Jurkat, Clone E6-1 (cell line): ENCODE measurements around the gene SYNE2. TPM values are rescaled to one million over a fixed set of nuclear protein-coding genes. Genes with fewer than 3 reads are reported as not detected.
"Not testable (repeated sequence)": the region's sequence is repeated elsewhere in the genome, so short reads cannot be mapped to it uniquely, and the experiment has no call there.

ENCODE experiments used
- DNase-seq: peaks from one replicate; pipeline ENCODE4 v3.0.0-alpha.2; 2011; ENCODE audit warnings: low read depth, low spot score
- H3K4me3 ChIP-seq: 2 replicates; pipeline ENCODE4 v1.5.1; 2011; ENCODE audit warnings: mild to moderate bottlenecking, low read length, control low read depth, moderate library complexity
- polyA plus RNA-seq: library from polyadenylated mRNA; unstranded; fragments of >200 nt; gene quantifications from one replicate; pipeline ENCODE4 v1.2.1, GENCODE V29; 2012; ENCODE audit warnings: missing spikeins; ENCODE audit not compliant: insufficient read length, insufficient read depth

The SYNE2 gene, protein sequence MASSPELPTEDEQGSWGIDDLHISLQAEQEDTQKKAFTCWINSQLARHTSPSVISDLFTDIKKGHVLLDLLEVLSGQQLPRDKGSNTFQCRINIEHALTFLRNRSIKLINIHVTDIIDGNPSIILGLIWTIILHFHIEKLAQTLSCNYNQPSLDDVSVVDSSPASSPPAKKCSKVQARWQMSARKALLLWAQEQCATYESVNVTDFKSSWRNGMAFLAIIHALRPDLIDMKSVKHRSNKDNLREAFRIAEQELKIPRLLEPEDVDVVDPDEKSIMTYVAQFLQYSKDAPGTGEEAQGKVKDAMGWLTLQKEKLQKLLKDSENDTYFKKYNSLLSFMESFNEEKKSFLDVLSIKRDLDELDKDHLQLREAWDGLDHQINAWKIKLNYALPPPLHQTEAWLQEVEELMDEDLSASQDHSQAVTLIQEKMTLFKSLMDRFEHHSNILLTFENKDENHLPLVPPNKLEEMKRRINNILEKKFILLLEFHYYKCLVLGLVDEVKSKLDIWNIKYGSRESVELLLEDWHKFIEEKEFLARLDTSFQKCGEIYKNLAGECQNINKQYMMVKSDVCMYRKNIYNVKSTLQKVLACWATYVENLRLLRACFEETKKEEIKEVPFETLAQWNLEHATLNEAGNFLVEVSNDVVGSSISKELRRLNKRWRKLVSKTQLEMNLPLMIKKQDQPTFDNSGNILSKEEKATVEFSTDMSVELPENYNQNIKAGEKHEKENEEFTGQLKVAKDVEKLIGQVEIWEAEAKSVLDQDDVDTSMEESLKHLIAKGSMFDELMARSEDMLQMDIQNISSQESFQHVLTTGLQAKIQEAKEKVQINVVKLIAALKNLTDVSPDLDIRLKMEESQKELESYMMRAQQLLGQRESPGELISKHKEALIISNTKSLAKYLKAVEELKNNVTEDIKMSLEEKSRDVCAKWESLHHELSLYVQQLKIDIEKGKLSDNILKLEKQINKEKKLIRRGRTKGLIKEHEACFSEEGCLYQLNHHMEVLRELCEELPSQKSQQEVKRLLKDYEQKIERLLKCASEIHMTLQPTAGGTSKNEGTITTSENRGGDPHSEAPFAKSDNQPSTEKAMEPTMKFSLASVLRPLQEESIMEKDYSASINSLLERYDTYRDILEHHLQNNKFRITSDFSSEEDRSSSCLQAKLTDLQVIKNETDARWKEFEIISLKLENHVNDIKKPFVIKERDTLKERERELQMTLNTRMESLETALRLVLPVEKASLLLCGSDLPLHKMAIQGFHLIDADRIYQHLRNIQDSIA (N-terminal part only)
- polyA plus RNA-seq, result 34.9 TPM

GRCh38 chr14:63852817-63853731 is at the start of gene SYNE2:
TSS of gene SYNE2 (plus strand) at chr14:63853004. CDS start at chr14:63909149, 56,145 bp downstream.
- DNase-seq, result peak; percentile 46

GRCh38 chr14:63803221-63803791 is 49.5 kb upstream of the SYNE2 start:
- H3K4me3 ChIP-seq, DNase-seq: not testable (repeated sequence)

More at GRCh38 chr14:63852817-63853731, at the start of gene SYNE2:
- peak within 1 kb of the TSS; percentile 63 for H3K4me3 ChIP-seq

DNA sequence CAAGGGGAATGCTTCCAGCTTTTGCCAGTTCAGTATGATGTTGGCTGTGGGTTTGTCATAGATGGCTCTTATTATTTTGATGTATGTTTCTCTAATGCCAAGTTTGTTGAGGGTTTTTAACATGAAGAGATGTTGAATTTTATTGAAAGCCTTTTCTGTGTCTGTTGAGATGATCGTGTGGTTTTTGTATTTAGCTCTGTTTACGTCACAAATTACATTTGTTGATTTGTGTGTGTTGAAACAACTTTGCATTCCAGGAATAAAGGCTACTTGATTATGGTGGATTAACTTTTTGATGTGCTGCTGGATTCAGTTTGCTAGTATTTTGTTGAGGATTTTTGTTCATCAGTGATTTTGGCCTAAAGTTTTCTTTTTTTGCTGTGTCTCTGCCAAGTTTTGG is 46.7 kb upstream of the SYNE2 start:
- not testable (repeated sequence) for DNase-seq, H3K4me3 ChIP-seq

DNA sequence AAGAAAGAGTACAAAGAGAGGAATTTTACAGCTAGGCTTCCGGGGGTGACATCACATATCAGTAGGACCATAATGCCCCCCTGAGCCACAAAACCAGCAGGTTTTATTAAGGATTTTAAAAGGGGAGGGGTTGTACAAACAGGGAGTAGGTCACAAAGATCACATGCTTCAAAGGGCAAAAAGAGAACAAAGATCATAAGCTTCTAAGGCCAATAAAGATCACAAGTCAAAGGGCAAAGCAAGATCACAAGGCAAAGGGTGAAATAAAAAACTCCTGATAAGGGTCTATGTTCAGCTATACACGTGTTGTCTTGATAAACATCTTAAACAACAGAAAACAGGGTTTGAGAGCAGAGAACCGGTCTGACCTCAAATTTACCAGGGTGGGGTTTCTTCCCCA is 41.1 kb upstream of the SYNE2 start:
- DNase-seq, H3K4me3 ChIP-seq: not testable (repeated sequence)

DNA sequence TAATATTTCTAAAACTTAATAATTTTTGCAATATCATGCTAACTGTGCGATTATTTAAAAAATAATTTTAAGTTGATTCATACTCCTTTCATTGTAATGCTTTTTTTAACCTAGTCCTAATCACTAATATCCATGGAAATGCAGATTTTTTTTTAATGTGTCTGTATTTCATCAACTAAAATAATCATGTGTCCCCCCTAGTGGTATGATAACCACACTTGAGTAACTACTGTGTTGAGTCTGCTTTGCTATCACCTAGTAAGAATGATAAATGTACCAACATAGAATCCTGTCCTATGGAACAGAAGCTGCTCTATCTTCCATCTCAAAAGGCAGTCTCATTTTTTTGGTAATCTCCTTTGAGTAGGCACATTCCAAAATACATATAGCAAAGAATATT is 19.1 kb upstream of the SYNE2 start:
- DNase-seq, result no peak
- H3K4me3 ChIP-seq, result no peak overlapping the region

- no peak for DNase-seq
- H3K4me3 ChIP-seq, result no peak overlapping the region
These were observed 11.8 kb upstream of the SYNE2 start for GRCh38 chr14:63840981-63841380.

GRCh38 chr14:63843796-63844195 is 9.0 kb upstream of the SYNE2 start:
- DNase-seq, result no peak
- no peak overlapping the region for H3K4me3 ChIP-seq

- no peak overlapping the region for H3K4me3 ChIP-seq
- no peak for DNase-seq
These were observed 3.9 kb upstream of the SYNE2 start for GRCh38 chr14:63848890-63849289.

- DNase-seq, result no peak
- H3K4me3 ChIP-seq, result peak overlapping the region; percentile 63
These were observed 460 bp upstream of the SYNE2 start for GRCh38 chr14:63852271-63852816.

GRCh38 chr14:63853831-63854293 is 1.1 kb downstream of the SYNE2 start:
- DNase-seq, result peak; percentile 32
- peak overlapping the region; percentile 63 for H3K4me3 ChIP-seq

DNA sequence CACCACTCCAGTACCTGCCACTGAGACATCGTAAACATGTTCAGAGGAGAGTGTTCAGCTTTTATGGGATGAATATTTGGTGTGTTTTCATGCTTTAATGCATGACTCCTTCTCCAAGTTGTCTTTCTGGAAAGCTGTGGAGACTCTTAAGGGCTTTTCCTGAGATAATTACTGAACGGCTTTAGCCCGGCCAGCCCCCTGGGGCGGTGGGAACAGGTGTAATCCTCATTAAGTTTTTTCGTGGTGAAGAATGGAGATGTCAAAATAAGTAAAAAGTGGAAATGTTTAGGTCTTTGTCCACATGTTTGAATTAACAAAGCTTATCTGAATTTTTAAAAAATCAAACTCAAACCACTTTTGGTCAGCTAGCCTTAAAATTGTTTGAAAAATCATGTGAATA is 1.5 kb downstream of the SYNE2 start:
- DNase-seq, result no peak
- H3K4me3 ChIP-seq, result peak overlapping the region; percentile 63

GRCh38 chr14:63855281-63855680 is 2.5 kb downstream of the SYNE2 start:
- H3K4me3 ChIP-seq, result no peak overlapping the region
- DNase-seq, result no peak

- DNase-seq, result no peak
- no peak overlapping the region for H3K4me3 ChIP-seq
These were observed 4.7 kb downstream of the SYNE2 start for GRCh38 chr14:63857466-63858030.

DNA sequence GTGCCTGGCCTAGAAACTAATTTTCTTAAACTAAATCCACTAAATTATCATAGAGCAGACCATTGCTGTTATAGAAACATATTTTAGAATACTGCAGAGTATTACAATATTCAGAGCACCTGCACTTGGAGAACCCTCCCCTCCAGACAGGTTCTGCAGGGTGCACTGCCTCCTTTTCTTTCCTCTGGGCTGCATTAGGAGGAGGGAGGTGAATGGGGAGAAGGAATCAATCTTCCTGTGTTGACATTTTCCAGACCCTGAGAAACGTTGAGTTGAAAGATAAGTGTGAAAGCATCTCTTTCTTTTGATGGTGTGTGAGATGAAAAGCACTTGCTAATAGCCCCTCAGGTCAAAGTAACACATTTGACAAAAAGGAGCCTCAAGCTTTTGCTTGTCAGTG is 7.3 kb downstream of the SYNE2 start:
- no peak for DNase-seq
- no peak overlapping the region for H3K4me3 ChIP-seq

- DNase-seq, result no peak
- no peak overlapping the region for H3K4me3 ChIP-seq
These were observed 9.4 kb downstream of the SYNE2 start for GRCh38 chr14:63862163-63862562.

DNA sequence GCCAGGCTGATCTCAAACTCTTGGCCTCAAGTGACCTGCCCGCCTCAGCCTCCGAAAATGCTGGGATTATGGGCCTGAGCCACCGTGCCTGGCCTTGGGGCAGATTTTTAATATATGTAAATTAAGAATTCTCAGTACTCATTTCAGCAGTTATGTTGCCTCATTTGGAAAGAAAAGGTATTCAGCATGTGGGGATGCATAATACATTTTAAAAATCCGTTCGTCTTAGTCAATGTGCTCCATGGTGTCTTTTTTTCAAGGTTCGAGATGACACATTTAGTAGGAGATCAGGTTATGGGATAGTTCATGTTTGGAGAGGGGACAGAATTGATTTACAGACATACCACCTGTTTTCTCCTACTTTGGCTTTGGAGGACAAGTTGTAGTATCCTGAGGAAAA is 10.2 kb downstream of the SYNE2 start:
- no peak for DNase-seq
- no peak overlapping the region for H3K4me3 ChIP-seq

GRCh38 chr14:63864775-63865174 is 12.0 kb downstream of the SYNE2 start:
- not testable (repeated sequence) for DNase-seq
- peak overlapping the region; percentile 37 for H3K4me3 ChIP-seq
